ENCODE data around the gene ARHGAP4.
A peak's percentile ranks its signal among the peaks of the same experiment; 100 is the strongest.

Gene ARHGAP4

GRCh38 chrX:153944140-153944799 lies 18.2 kb upstream of the ARHGAP4 start, which contains the start of gene RENBP:
RENBP (minus strand) TSS chrX:153944643; CDS start chrX:153944610, 33 bp downstream.
- DNase-seq = no peak

GRCh38 chrX:153941336-153942252 lies 15.5 kb upstream of the ARHGAP4 start:
- DNase-seq = no peak

GRCh38 chrX:153939573-153939972 lies 13.5 kb upstream of the ARHGAP4 start:
- no peak for DNase-seq

- DNase-seq = no peak
These were observed 12.2 kb upstream of the ARHGAP4 start for GRCh38 chrX:153938226-153938786.

GRCh38 chrX:153937056-153937455 lies 11.0 kb upstream of the ARHGAP4 start:
- DNase-seq = no peak

GRCh38 chrX:153935326-153935851 lies 9.3 kb upstream of the ARHGAP4 start:
- no peak for DNase-seq

GRCh38 chrX:153934762-153935325 lies 8.8 kb upstream of the ARHGAP4 start, which contains the start of gene NAA10:
NAA10 (minus strand) TSS chrX:153935037; CDS start chrX:153934904, 133 bp downstream.
- DNase-seq = peak; percentile 35

GRCh38 chrX:153934148-153934761 lies 8.2 kb upstream of the ARHGAP4 start:
- DNase-seq = no peak

GRCh38 chrX:153933748-153934147 lies 7.7 kb upstream of the ARHGAP4 start:
- DNase-seq = no peak

GRCh38 chrX:153932220-153932915 lies 6.3 kb upstream of the ARHGAP4 start:
- no peak for DNase-seq

GRCh38 chrX:153931748-153932147 lies 5.7 kb upstream of the ARHGAP4 start:
- DNase-seq = no peak

GRCh38 chrX:153931151-153931550 lies 5.1 kb upstream of the ARHGAP4 start:
- DNase-seq = no peak

- no peak for DNase-seq
These were observed 4.2 kb upstream of the ARHGAP4 start for GRCh38 chrX:153930011-153930910.

- no peak for DNase-seq
These were observed 3.5 kb upstream of the ARHGAP4 start for GRCh38 chrX:153929576-153929975.

- no peak for DNase-seq
These were observed 2.8 kb upstream of the ARHGAP4 start for GRCh38 chrX:153928846-153929245.

GRCh38 chrX:153927922-153928760 lies 2.1 kb upstream of the ARHGAP4 start:
- peak; percentile 97 for DNase-seq

GRCh38 chrX:153927672-153927921 lies 1.5 kb upstream of the ARHGAP4 start:
- no peak for DNase-seq

GRCh38 chrX:153926858-153927671 lies 1.0 kb upstream of the ARHGAP4 start:
- peak; percentile 88 for DNase-seq

GRCh38 chrX:153926552-153926857 lies 441 bp upstream of the ARHGAP4 start:
- no peak for DNase-seq
